ENCODE data around the gene KCNQ5. TPM values are rescaled to one million over a fixed set of nuclear protein-coding genes. Genes with fewer than 3 reads are reported as not detected.
A peak's percentile ranks its signal among the peaks of the same experiment; 100 is the strongest.

Gene KCNQ5
- total and polyA plus RNA-seq, 11 donors = 0.06 to 0.18 TPM; not detected in 9

- ATAC-seq (no peak), DNase-seq (no peak)
- no peak overlapping the region for H3K27ac ChIP-seq
- no peaks in the 10 kb centered on the region for H3K36me3 ChIP-seq
- H3K4me3 ChIP-seq = no peak overlapping the region
- intact Hi-C loops (cut with DNase I) = no loop called here
- no peaks in the 10 kb centered on the region for H3K4me1 ChIP-seq
- no peaks in the 10 kb centered on the region for H3K9me3 ChIP-seq
- WGBS, 4 donors = 90 to 95% (median 94%) methylated on average over 7 of the region's 7 CpGs
- TF ChIP-seq POLR2A (IDR thresholded peaks at IDR 0.05) = no peak
- no peak for TF ChIP-seq CTCF (IDR thresholded peaks at IDR 0.05)
- no peaks in the 10 kb centered on the region for H3K27me3 ChIP-seq
Measured at GRCh38 chr6:72588155-72588554, 33.7 kb upstream of the KCNQ5 start.

GRCh38 chr6:72589096-72589495, 32.8 kb upstream of the KCNQ5 start:
- no peaks in the 10 kb centered on the region for H3K27me3 ChIP-seq
- WGBS, 4 donors = 53 to 75% (median 56%) methylated on average over 1 of the region's 1 CpG
- intact Hi-C loops (cut with DNase I) = no loop called here
- H3K27ac ChIP-seq = no peak overlapping the region
- no peak for ATAC-seq
- H3K9me3 ChIP-seq = no peaks in the 10 kb centered on the region
- H3K4me1 ChIP-seq = no peaks in the 10 kb centered on the region
- no peak for TF ChIP-seq CTCF (IDR thresholded peaks at IDR 0.05)
- TF ChIP-seq POLR2A (IDR thresholded peaks at IDR 0.05) = no peak
- H3K4me3 ChIP-seq = no peak overlapping the region
- no peak for DNase-seq
- H3K36me3 ChIP-seq = no peaks in the 10 kb centered on the region

- WGBS, 4 donors = 81 to 86% (median 82%) methylated on average over 3 of the region's 3 CpGs
- ATAC-seq = no peak
- intact Hi-C loops (cut with DNase I) = no loop called here
Measured at GRCh38 chr6:72595812-72596211, 26.1 kb upstream of the KCNQ5 start.

GRCh38 chr6:72616406-72617015, 5.4 kb upstream of the KCNQ5 start:
- intact Hi-C loops (cut with DNase I) = loop anchor here in 3 of 10 donors (5.0 to 10.0 kb wide), 3 partner anchors 508 to 518 kb away; no protein-coding TSS in a partner anchor
- H3K4me3 ChIP-seq = no peak overlapping the region
- DNase-seq (no peak), ATAC-seq (no peak)
- 37 to 40% (median 40%) methylated on average over 3 of the region's 3 CpGs for WGBS, 4 donors
- H3K4me1 ChIP-seq = peaks cover 0 to 22% (median 8%) of the 10 kb centered on the region in 12 donors
- H3K27me3 ChIP-seq = peaks cover 3 to 29% (median 16%) of the 10 kb centered on the region in 9 donors
- TF ChIP-seq POLR2A (IDR thresholded peaks at IDR 0.05) (no peak), CTCF (IDR thresholded peaks at IDR 0.05) (peak in 10 of 12 donors; percentile 24 to 54 (median 34))
- no peaks in the 10 kb centered on the region for H3K36me3 ChIP-seq
- H3K27ac ChIP-seq = no peak overlapping the region
- H3K9me3 ChIP-seq = no peaks in the 10 kb centered on the region

More at GRCh38 chr6:72595812-72596211, 26.1 kb upstream of the KCNQ5 start:
- Histone ChIP-seq H3K4me3 (no peak overlapping the region), H3K27ac (no peak overlapping the region), H3K4me1 (no peaks in the 10 kb centered on the region), H3K9me3 (no peaks in the 10 kb centered on the region), H3K27me3 (no peaks in the 10 kb centered on the region), H3K36me3 (no peaks in the 10 kb centered on the region)
- no peak for DNase-seq
- TF ChIP-seq POLR2A (IDR thresholded peaks at IDR 0.05) (no peak), CTCF (IDR thresholded peaks at IDR 0.05) (no peak)
